ENCODE results near the gene WDR20.

GRCh38 chr14:102223682-102224081 lies 84.0 kb downstream of the WDR20 start:
- TF ChIP-seq CTCF (IDR thresholded peaks at IDR 0.05) (no peak), POLR2AphosphoS5 (IDR thresholded peaks at IDR 0.05) (no peak), POLR2A (IDR thresholded peaks at IDR 0.05) (no peak)

Data from breast epithelium (tissue), 3 donors.